HCT116 (cell line): ENCODE results near the gene DRAP1. TPM values are rescaled to one million over a fixed set of nuclear protein-coding genes. Genes with fewer than 3 reads are reported as not detected.

Experiments used
- ATAC-seq: fragments of 200-7000 bp; cut with Tn5 transposase; 2 replicates; pipeline ENCODE4 v1.9.1; 2020; ENCODE audit warnings: mild to moderate bottlenecking, moderate library complexity
- BruUV-seq: library from RNA; stranded (reverse); fragments of 400-500 nt; replicated peaks from 2 replicates; lab custom pipeline; 2021; lab: Mats Ljungman, UMichigan
- CTCF ChIA-PET: fragments of 300-600 bp; sonication (Branson Sonifier 250); formaldehyde crosslinking; loops from one replicate; lab custom pipeline; 2021; ENCODE audit warnings: antibody characterized with exemption; lab: Charles Lee
- POLR2A ChIA-PET: fragments of 300-600, 350-600 bp; sonication (Branson Sonifier 250); formaldehyde crosslinking; loops from one replicate; lab custom pipeline; 2021; ENCODE audit warnings: antibody characterized with exemption; lab: Charles Lee
- RAD21 ChIA-PET, 2 experiments: fragments of 300-600 bp; sonication (Branson Sonifier 250); formaldehyde crosslinking; loops; one replicate each; lab custom pipeline; 2023; ENCODE audit warnings: low total read pairs in 2 of 2; ENCODE audit not compliant: uncharacterized antibody in 2 of 2, unreplicated experiment in 2 of 2, low non-redundant PET in 1 of 2; lab: Charles Lee
- DNase-seq: peaks from one replicate; pipeline ENCODE4 v3.0.0-alpha.2; 2010; ENCODE audit warnings: low read depth, low spot score
- H2AFZ ChIP-seq: fragments of 200-600 bp; shearing (Covaris generic), sonication (generic); 2 replicates; pipeline ENCODE4 v1.6.1; 2017; ENCODE audit warnings: low read depth, mixed run types, mixed read lengths, antibody characterized with exemption, low read length; ENCODE audit not compliant: poor library complexity, severe bottlenecking
- H3K27ac ChIP-seq: 2 replicates; pipeline ENCODE4 v1.5.1; 2012; ENCODE audit warnings: low read depth, low read length
- H3K27me3 ChIP-seq: fragments of 200-600 bp; sonication (generic); 2 replicates; pipeline ENCODE4 v1.6.1; 2016; ENCODE audit warnings: mixed run types, low read length, mixed read lengths; ENCODE audit not compliant: insufficient read depth
- H3K36me3 ChIP-seq, 2 experiments: fragments of 200-500 bp in 1 of 2; fragments of 200-600 bp in 1 of 2; sonication (Bioruptor generic) in 1 of 2; sonication (generic) in 1 of 2; 2 replicates each; pipeline versions ENCODE4 v1.5.1 to v1.6.1; 2014 to 2016; ENCODE audit warnings: low read length in 2 of 2, inconsistent platforms in 1 of 2, mixed read lengths in 1 of 2, mixed run types in 1 of 2; ENCODE audit not compliant: insufficient read depth in 2 of 2, control insufficient read depth in 1 of 2
- H3K4me1 ChIP-seq, 2 experiments: fragments of 200-600 bp in 1 of 2; sonication (generic) in 1 of 2; 2 replicates each; pipeline versions ENCODE4 v1.5.1 to v1.6.1; 2012 to 2017; ENCODE audit warnings: low read length in 2 of 2, inconsistent platforms in 1 of 2, mild to moderate bottlenecking in 1 of 2, mixed read lengths in 1 of 2, mixed run types in 1 of 2, moderate library complexity in 1 of 2; ENCODE audit not compliant: insufficient read depth in 2 of 2, control insufficient read depth in 1 of 2
- H3K4me2 ChIP-seq: fragments of 200-600 bp; sonication (generic); 2 replicates; pipeline ENCODE4 v1.6.1; 2017; ENCODE audit warnings: mixed run types, low read length, mixed read lengths
- H3K4me3 ChIP-seq, 2 experiments: fragments of 200-600 bp in 1 of 2; sonication (generic) in 1 of 2; replicated peaks in 1 of 2; 2 replicates each; pipeline ENCODE4 v1.5.1; 2011 to 2016; ENCODE audit warnings: low read length in 2 of 2, control low read depth in 1 of 2, low read depth in 1 of 2, mild to moderate bottlenecking in 1 of 2, mixed read lengths in 1 of 2, mixed run types in 1 of 2
- H3K79me2 ChIP-seq: fragments of 200-600 bp; sonication (generic); 2 replicates; pipeline ENCODE4 v1.6.1; 2017; ENCODE audit warnings: mild to moderate bottlenecking, mixed run types, low read length, moderate library complexity, mixed read lengths; ENCODE audit not compliant: insufficient read depth
- H3K9ac ChIP-seq: fragments of 200-600 bp; sonication (generic); 2 replicates; pipeline ENCODE4 v1.6.1; 2016; ENCODE audit warnings: low read length, mixed read lengths
- H3K9me2 ChIP-seq: fragments of 200-600 bp; sonication (generic), shearing (Covaris generic); 2 replicates; pipeline ENCODE4 v1.6.1; 2017; ENCODE audit warnings: mixed run types, mild to moderate bottlenecking, moderate library complexity; ENCODE audit not compliant: insufficient read depth
- H3K9me3 ChIP-seq, 2 experiments: fragments of 200-500 bp in 1 of 2; fragments of 200-600 bp in 1 of 2; sonication (Bioruptor generic) in 1 of 2; sonication (generic) in 1 of 2; 2 replicates each; pipeline ENCODE4 v1.6.1; 2014 to 2017; ENCODE audit warnings: low read length in 2 of 2, mixed read lengths in 2 of 2, inconsistent platforms in 1 of 2, low read depth in 1 of 2, mild to moderate bottlenecking in 1 of 2, mixed run types in 1 of 2, moderate library complexity in 1 of 2; ENCODE audit not compliant: control insufficient read depth in 1 of 2, insufficient read depth in 1 of 2
- H4K20me1 ChIP-seq: fragments of 200-600 bp; sonication (generic), shearing (Covaris generic); 2 replicates; pipeline ENCODE4 v1.6.1; 2017; ENCODE audit warnings: mixed run types, mild to moderate bottlenecking, moderate library complexity; ENCODE audit not compliant: insufficient read depth
- CBX3 ChIP-seq: IDR thresholded peaks from 2 replicates; pipeline ENCODE4 v1.6.1; 2012; ENCODE audit warnings: low read depth
- CEBPB ChIP-seq: IDR thresholded peaks from 2 replicates; pipeline ENCODE4 v1.6.1; 2012; ENCODE audit warnings: low read depth
- ELF1 ChIP-seq: IDR thresholded peaks from 2 replicates; pipeline ENCODE4 v1.6.1; 2012; ENCODE audit warnings: low read depth, borderline replicate concordance
- EZH2phosphoT487 ChIP-seq: fragments of 200-600 bp; IDR thresholded peaks from 2 replicates; pipeline ENCODE4 v1.6.1; 2018; ENCODE audit warnings: antibody characterized with exemption, borderline replicate concordance
- POLR2A ChIP-seq: IDR thresholded peaks from 2 replicates; pipeline ENCODE4 v1.7.0; 2011; ENCODE audit warnings: borderline replicate concordance; ENCODE audit not compliant: insufficient read depth, insufficient read length; ENCODE audit errors: extremely low read depth
- POLR2AphosphoS5 ChIP-seq: IDR thresholded peaks from 2 replicates; pipeline ENCODE4 v1.6.1; 2011; ENCODE audit warnings: mild to moderate bottlenecking, low read depth, low read length, moderate library complexity
- SRF ChIP-seq: IDR thresholded peaks from 2 replicates; pipeline ENCODE4 v1.6.1; 2012; ENCODE audit warnings: low read depth
- TCF7L2 ChIP-seq: IDR thresholded peaks from 2 replicates; pipeline ENCODE4 v1.7.0; 2011; ENCODE audit warnings: borderline replicate concordance, inconsistent platforms; ENCODE audit not compliant: insufficient read depth, insufficient read length; ENCODE audit errors: extremely low read depth
- YY1 ChIP-seq: IDR thresholded peaks from 2 replicates; pipeline ENCODE4 v1.6.1; 2011; ENCODE audit warnings: low read length, low read depth, moderate library complexity, mild to moderate bottlenecking; ENCODE audit not compliant: insufficient replicate concordance; ENCODE audit errors: extremely low read depth
- ZFX ChIP-seq: fragments of 450-650 bp; IDR thresholded peaks from 2 replicates; pipeline ENCODE4 v1.6.1; 2017
- intact Hi-C: fragments of 100-400 bp; cut with micrococcal nuclease; formaldehyde crosslinking; loops from 2 replicates; pipeline ENCODE4 v1.10.0; 2022
- total RNA-seq: library from RNA; stranded (reverse); gene quantifications from one replicate; pipeline ENCODE4 v1.2.1, GENCODE V29; 2021; ENCODE audit not compliant: unreplicated experiment
- TF ChIP-seq, protein P1 (sequence below), 3 experiments: fragments of 200-600 bp in 1 of 3; sonication (generic) in 1 of 3; IDR thresholded peaks in 2 of 3; conservative IDR thresholded peaks in 1 of 3; 2 replicates each; pipeline ENCODE4 v1.5.1; 2012 to 2017; ENCODE audit warnings: low read depth in 2 of 3, low read length in 2 of 3, antibody characterized with exemption in 1 of 3, borderline replicate concordance in 1 of 3, control low read depth in 1 of 3, mild to moderate bottlenecking in 1 of 3, mixed read lengths in 1 of 3, mixed run types in 1 of 3, moderate library complexity in 1 of 3; ENCODE audit not compliant: insufficient read depth in 1 of 3
- TF ChIP-seq, protein P2 (sequence below): IDR thresholded peaks from 2 replicates; pipeline ENCODE4 v1.6.1; 2011; ENCODE audit warnings: mild to moderate bottlenecking, low read length, moderate library complexity; ENCODE audit not compliant: insufficient replicate concordance; ENCODE audit errors: extremely low read depth

Gene DRAP1
- total RNA-seq, 1 experiment from 2014 or later = 158 TPM

GRCh38 chr11:65887723-65888162 is 31.5 kb upstream of the DRAP1 start:
- peak overlapping the region; percentile 97 for H3K27ac ChIP-seq
- no peaks in the 10 kb centered on the region for H3K27me3 ChIP-seq
- no peaks in the 10 kb centered on the region for H4K20me1 ChIP-seq
- TF ChIP-seq EZH2phosphoT487 (no peak), ZFX (0 out of 2 replicates have a peak, but pooled peaks have one; percentile 32), ELF1 (no peak)
- ChIA-PET POLR2A (interaction anchor here (0.6 to 8.5 kb wide), 12 partner anchors 14 to 176 kb away, joined by 3 to 124 read pairs (median 8); partner anchors contain the start of genes CFL1, FOSL1, KAT5 and MUS81), RAD21 (interaction anchor here (0.6 to 3.0 kb wide), 9 partner anchors 16 to 175 kb away, joined by 3 to 10 read pairs (median 4); partner anchors contain the start of gene KAT5 (in 1 of the 2)), CTCF (interaction anchor here (0.6 to 6.5 kb wide), 25 partner anchors 9 to 255 kb away, joined by 3 to 82 read pairs (median 4); partner anchors contain the start of genes CFL1, CST6, KAT5 and MUS81)
- intact Hi-C loops = loop anchor here (2.0 kb wide), 2 partner anchors 73 to 175 kb away; partner anchors contain the start of genes KAT5 and SART1
- H3K9ac ChIP-seq = peak overlapping the region; percentile 87
- ATAC-seq (no peak), DNase-seq (no peak)
- H3K9me2 ChIP-seq = no peaks in the 10 kb centered on the region
- no peaks in the 10 kb centered on the region for H3K9me3 ChIP-seq
- H3K4me1 ChIP-seq = peaks cover 18 to 68% of the 10 kb centered on the region in 2 experiments
- peaks cover 52% of the 10 kb centered on the region for H3K79me2 ChIP-seq
- TSS peak; percentile 39 for BruUV-seq
- H3K4me2 ChIP-seq = peak overlapping the region; percentile 98
- H2AFZ ChIP-seq = no peak overlapping the region
- peak overlapping the region; percentile 90 to 92 for H3K4me3 ChIP-seq
- H3K36me3 ChIP-seq = peaks cover 14 to 45% of the 10 kb centered on the region in 2 experiments

DNA sequence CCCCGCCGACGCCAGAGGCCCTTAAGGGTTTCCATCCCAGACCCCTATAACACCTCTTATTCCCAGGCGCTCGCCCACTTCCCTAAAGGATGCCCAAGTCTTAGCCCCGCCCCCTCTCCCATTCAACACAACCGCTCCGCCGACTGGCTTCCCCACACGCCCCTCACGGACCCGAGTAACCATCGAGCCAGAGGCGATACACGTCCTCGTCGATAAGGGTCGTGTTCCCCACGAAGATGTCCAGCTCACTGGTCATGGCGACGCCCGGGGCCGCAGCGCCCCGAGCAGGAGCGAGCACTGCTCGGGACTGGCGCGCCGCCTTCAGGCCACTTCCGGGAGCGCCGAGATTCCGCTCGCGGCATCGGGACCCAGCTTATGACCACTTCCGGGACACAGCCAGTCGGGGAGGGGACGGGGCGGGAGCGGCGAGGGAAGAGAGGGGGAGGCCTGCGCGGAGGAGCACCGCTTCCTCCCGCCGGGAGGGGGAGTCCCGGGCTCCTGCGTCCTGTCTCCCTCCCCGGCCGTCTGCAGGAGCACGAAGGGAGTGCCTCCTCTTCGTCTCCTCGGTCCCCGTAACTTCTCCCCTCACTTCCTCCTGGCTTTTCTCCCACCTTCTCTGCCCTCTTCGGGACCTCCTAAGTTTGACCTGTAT is 30.9 kb upstream of the DRAP1 start, which contains the start of gene FIBP:
TSS of gene FIBP (minus strand) at position 309 of the 652 bp plus-strand sequence. CDS start at position 256, 53 bp downstream.
- Histone ChIP-seq H3K27me3 (no peaks in the 10 kb centered on the region), H4K20me1 (no peaks in the 10 kb centered on the region), H3K9me3 (no peaks in the 10 kb centered on the region), H3K36me3 (peaks cover 14 to 43% of the 10 kb centered on the region in 2 experiments), H3K27ac (peak within 1 kb of the TSS; percentile 97), H3K9me2 (no peaks in the 10 kb centered on the region), H2AFZ (no peak within 1 kb of the TSS), H3K79me2 (peaks cover 54% of the 10 kb centered on the region), H3K4me2 (peak within 1 kb of the TSS; percentile 98), H3K4me1 (peaks cover 18 to 73% of the 10 kb centered on the region in 2 experiments), H3K4me3 (peak within 1 kb of the TSS; percentile 90 to 92), H3K9ac (peak within 1 kb of the TSS; percentile 87)
- DNase-seq (peak; percentile 91), ATAC-seq (peak; percentile 65)
- TF ChIP-seq POLR2AphosphoS5 = peak; percentile 93
- TF ChIP-seq, protein P1, sequence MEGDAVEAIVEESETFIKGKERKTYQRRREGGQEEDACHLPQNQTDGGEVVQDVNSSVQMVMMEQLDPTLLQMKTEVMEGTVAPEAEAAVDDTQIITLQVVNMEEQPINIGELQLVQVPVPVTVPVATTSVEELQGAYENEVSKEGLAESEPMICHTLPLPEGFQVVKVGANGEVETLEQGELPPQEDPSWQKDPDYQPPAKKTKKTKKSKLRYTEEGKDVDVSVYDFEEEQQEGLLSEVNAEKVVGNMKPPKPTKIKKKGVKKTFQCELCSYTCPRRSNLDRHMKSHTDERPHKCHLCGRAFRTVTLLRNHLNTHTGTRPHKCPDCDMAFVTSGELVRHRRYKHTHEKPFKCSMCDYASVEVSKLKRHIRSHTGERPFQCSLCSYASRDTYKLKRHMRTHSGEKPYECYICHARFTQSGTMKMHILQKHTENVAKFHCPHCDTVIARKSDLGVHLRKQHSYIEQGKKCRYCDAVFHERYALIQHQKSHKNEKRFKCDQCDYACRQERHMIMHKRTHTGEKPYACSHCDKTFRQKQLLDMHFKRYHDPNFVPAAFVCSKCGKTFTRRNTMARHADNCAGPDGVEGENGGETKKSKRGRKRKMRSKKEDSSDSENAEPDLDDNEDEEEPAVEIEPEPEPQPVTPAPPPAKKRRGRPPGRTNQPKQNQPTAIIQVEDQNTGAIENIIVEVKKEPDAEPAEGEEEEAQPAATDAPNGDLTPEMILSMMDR (IDR thresholded peaks at IDR 0.05 in 2 of 3, conservative IDR thresholded peaks at IDR 0.05 in 1 of 3; ENCODE audit: borderline replicate concordance in 1 of 3, insufficient read depth in 1 of 3, low read depth in 2 of 3, low read length in 2 of 3) = peak in 2 of 3 experiments; percentile 68 to 78; a peak in 4 of 6 replicates
- no peak for TF ChIP-seq CEBPB
- TF ChIP-seq, protein P2, sequence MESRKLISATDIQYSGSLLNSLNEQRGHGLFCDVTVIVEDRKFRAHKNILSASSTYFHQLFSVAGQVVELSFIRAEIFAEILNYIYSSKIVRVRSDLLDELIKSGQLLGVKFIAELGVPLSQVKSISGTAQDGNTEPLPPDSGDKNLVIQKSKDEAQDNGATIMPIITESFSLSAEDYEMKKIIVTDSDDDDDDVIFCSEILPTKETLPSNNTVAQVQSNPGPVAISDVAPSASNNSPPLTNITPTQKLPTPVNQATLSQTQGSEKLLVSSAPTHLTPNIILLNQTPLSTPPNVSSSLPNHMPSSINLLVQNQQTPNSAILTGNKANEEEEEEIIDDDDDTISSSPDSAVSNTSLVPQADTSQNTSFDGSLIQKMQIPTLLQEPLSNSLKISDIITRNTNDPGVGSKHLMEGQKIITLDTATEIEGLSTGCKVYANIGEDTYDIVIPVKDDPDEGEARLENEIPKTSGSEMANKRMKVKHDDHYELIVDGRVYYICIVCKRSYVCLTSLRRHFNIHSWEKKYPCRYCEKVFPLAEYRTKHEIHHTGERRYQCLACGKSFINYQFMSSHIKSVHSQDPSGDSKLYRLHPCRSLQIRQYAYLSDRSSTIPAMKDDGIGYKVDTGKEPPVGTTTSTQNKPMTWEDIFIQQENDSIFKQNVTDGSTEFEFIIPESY = peak; percentile 49
- TF ChIP-seq TCF7L2 = peak; percentile 8
- TF ChIP-seq POLR2A = peak; percentile 63
- peak; percentile 66 for TF ChIP-seq YY1
- TF ChIP-seq ELF1 = no peak
- TF ChIP-seq CBX3 = no peak
- TF ChIP-seq SRF = no peak
- intact Hi-C loops = loop anchor here (2.0 kb wide), 2 partner anchors 73 to 175 kb away; partner anchors contain the start of genes KAT5 and SART1
- BruUV-seq = no TSS peak
- ChIA-PET RAD21 (interaction anchor here (0.6 to 3.0 kb wide), 10 partner anchors 16 to 176 kb away, joined by 3 to 10 read pairs (median 4); partner anchors contain the start of gene KAT5 (in 1 of the 2)), POLR2A (interaction anchor here (0.6 to 8.5 kb wide), 11 partner anchors 14 to 176 kb away, joined by 3 to 124 read pairs (median 9); partner anchors contain the start of genes CFL1, FOSL1, KAT5 and MUS81), CTCF (interaction anchor here (0.6 to 6.5 kb wide), 28 partner anchors 9 to 256 kb away, joined by 3 to 82 read pairs (median 4); partner anchors contain the start of genes CFL1, CST6, KAT5 and MUS81)
